ENCODE measurements around the gene CLIC5.

GRCh38 chr6:45972795-45973503 lies 42.7 kb downstream of the CLIC5 start:
- TF ChIP-seq CTCF (conservative IDR thresholded peaks at IDR 0.05) (no peak), ZFX (IDR thresholded peaks at IDR 0.05) (no peak)
